Glomerular visceral epithelial cell (primary cell): ENCODE data around the gene USP17L22.
"Not testable (repeated sequence)": the region's sequence is repeated elsewhere in the genome, so short reads cannot be mapped to it uniquely, and the experiment has no call there.

Source experiments
- DNase-seq: peaks from one replicate; pipeline ENCODE4 v3.0.0-alpha.2; 2016; ENCODE audit errors: extremely low spot score

Gene USP17L22, protein sequence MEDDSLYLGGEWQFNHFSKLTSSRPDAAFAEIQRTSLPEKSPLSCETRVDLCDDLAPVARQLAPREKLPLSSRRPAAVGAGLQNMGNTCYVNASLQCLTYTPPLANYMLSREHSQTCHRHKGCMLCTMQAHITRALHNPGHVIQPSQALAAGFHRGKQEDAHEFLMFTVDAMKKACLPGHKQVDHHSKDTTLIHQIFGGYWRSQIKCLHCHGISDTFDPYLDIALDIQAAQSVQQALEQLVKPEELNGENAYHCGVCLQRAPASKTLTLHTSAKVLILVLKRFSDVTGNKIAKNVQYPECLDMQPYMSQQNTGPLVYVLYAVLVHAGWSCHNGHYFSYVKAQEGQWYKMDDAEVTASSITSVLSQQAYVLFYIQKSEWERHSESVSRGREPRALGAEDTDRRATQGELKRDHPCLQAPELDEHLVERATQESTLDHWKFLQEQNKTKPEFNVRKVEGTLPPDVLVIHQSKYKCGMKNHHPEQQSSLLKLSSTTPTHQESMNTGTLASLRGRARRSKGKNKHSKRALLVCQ

GRCh38 chr4:9267319-9267718 lies at the start of gene USP17L22:
Gene USP17L22 (plus strand): TSS chr4:9267619. CDS start chr4:9267619, 0 bp downstream.
- not testable (repeated sequence) for DNase-seq

GRCh38 chr4:9219852-9220251 lies 47.6 kb upstream of the USP17L22 start, which contains the start of gene USP17L12:
Gene USP17L12 (plus strand): TSS chr4:9220152. CDS start chr4:9220152, 0 bp downstream.
- not testable (repeated sequence) for DNase-seq

DNA sequence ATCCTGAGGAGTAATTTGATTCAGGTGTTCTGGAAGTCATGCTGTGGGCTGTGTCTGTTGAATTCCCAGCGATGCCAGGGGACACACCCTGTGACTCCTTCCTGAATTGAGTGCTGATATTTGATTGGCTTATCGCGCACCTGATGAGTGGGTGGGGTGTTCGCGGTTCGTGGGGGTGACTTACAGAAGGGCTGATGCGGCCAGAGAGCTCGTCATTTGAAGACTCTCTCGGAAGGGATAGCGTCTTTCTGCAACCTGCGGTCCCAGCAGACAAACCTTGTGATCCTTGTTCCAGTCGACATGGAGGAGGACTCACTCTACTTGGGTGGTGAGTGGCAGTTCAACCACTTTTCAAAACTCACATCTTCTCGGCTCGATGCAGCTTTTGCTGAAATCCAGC lies 42.8 kb upstream of the USP17L22 start, which contains the start of gene USP17L13:
USP17L13 (plus strand) TSS at position 301 of the 400 bp plus-strand sequence; CDS start at position 301, 0 bp downstream.
- not testable (repeated sequence) for DNase-seq

DNA sequence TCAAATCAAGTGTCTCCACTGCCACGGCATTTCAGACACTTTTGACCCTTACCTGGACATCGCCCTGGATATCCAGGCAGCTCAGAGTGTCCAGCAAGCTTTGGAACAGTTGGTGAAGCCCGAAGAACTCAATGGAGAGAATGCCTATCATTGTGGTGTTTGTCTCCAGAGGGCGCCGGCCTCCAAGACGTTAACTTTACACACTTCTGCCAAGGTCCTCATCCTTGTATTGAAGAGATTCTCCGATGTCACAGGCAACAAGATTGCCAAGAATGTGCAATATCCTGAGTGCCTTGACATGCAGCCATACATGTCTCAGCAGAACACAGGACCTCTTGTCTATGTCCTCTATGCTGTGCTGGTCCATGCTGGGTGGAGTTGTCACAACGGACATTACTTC lies 37.2 kb upstream of the USP17L22 start:
- not testable (repeated sequence) for DNase-seq

- DNase-seq = not testable (repeated sequence)
Measured at GRCh38 chr4:9234085-9234484, 33.3 kb upstream of the USP17L22 start, which contains the start of gene USP17L15. Gene USP17L15 (plus strand): TSS chr4:9234385. CDS start chr4:9234385, 0 bp downstream.

GRCh38 chr4:9238461-9238860 lies 29.0 kb upstream of the USP17L22 start:
- not testable (repeated sequence) for DNase-seq

DNA sequence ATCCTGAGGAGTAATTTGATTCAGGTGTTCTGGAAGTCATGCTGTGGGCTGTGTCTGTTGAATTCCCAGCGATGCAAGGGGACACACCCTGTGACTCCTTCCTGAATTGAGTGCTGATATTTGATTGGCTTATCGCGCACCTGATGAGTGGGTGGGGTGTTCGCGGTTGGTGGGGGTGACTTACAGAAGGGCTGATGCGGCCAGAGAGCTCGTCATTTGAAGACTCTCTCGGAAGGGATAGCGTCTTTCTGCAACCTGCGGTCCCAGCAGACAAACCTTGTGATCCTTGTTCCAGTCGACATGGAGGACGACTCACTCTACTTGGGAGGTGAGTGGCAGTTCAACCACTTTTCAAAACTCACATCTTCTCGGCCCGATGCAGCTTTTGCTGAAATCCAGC lies 23.8 kb upstream of the USP17L22 start, which contains the start of gene USP17L17:
USP17L17 (plus strand) TSS at position 301 of the 400 bp plus-strand sequence; CDS start at position 301, 0 bp downstream.
- DNase-seq = not testable (repeated sequence)

DNA sequence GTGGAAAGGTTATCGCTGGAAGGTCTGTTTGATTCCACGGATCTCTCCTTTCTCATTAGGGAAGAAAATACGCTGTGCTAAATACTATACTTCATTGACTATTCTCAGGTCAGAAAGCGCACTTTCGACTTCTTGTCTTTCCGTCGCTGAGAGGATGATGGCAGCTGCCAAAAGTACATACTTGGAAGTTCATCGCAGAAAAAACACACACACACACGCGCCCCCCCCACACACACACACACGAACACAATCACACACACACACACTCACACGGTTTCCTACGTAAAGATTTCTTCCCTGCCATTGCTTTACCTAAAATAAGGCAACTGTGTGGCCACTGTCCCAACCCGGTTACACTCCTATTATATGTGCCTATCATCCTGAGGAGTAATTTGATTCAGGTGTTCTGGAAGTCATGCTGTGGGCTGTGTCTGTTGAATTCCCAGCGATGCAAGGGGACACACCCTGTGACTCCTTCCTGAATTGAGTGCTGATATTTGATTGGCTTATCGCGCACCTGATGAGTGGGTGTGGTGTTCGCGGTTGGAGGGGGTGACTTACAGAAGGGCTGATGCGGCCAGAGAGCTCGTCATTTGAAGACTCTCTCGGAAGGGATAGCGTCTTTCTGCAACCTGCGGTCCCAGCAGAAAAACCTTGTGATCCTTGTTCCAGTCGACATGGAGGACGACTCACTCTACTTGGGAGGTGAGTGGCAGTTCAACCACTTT lies 19.3 kb upstream of the USP17L22 start, which contains the start of gene USP17L18:
USP17L18 (plus strand) TSS at position 678 of the 728 bp plus-strand sequence; CDS start at position 678, 0 bp downstream.
- DNase-seq = not testable (repeated sequence)

DNA sequence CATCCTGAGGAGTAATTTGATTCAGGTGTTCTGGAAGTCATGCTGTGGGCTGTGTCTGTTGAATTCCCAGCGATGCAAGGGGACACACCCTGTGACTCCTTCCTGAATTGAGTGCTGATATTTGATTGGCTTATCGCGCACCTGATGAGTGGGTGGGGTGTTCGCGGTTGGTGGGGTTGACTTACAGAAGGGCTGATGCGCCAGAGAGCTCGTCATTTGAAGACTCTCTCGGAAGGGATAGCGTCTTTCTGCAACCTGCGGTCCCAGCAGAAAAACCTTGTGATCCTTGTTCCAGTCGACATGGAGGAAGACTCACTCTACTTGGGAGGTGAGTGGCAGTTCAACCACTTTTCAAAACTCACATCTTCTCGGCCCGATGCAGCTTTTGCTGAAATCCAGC lies 14.3 kb upstream of the USP17L22 start, which contains the start of gene USP17L19:
USP17L19 (plus strand) TSS at position 301 of the 400 bp plus-strand sequence; CDS start at position 301, 0 bp downstream.
- DNase-seq = not testable (repeated sequence)

DNA sequence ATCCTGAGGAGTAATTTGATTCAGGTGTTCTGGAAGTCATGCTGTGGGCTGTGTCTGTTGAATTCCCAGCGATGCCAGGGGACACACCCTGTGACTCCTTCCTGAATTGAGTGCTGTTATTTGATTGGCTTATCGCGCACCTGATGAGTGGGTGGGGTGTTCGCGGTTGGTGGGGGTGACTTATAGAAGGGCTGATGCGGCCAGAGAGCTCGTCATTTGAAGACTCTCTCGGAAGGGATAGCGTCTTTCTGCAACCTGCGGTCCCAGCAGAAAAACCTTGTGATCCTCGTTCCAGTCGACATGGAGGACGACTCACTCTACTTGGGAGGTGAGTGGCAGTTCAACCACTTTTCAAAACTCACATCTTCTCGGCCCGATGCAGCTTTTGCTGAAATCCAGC lies 9.6 kb upstream of the USP17L22 start, which contains the start of gene USP17L20:
USP17L20 (plus strand) TSS at position 301 of the 400 bp plus-strand sequence; CDS start at position 301, 0 bp downstream.
- DNase-seq = not testable (repeated sequence)

- DNase-seq = not testable (repeated sequence)
Measured at GRCh38 chr4:9262572-9262971, 4.8 kb upstream of the USP17L22 start, which contains the start of gene USP17L21. Gene USP17L21 (plus strand): TSS chr4:9262872. CDS start chr4:9262872, 0 bp downstream.

DNA sequence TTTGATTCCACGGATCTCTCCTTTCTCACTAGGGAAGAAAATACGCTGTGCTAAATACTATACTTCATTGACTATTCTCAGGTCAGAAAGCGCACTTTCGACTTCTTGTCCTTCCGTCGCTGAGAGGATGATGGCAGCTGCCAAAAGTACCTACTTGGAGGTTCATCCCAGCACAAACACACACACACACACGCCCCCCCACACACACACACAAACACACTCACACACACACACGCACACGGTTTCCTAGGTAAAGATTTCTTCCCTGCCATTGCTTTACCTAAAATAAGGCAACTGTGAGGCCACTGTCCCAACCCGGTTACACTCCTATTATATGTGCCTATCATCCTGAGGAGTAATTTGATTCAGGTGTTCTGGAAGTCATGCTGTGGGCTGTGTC lies 4.3 kb downstream of the USP17L22 start:
- not testable (repeated sequence) for DNase-seq
